GM12878 (cell line): ENCODE measurements around the gene POU3F3. TPM values are rescaled to one million over a fixed set of nuclear protein-coding genes. Genes with fewer than 3 reads are reported as not detected.

ENCODE experiments used
- ATAC-seq: fragments of 200-7000 bp; cut with Tn5 transposase; 3 replicates; pipeline ENCODE4 v1.9.1; 2020; ENCODE audit warnings: mild to moderate bottlenecking, moderate library complexity
- BruUV-seq: library from RNA; stranded (reverse); fragments of 400-500 nt; replicated peaks from 2 replicates; lab custom pipeline; 2021; lab: Mats Ljungman, UMichigan
- CTCF ChIA-PET: fragments of 300-600 bp; sonication (Branson Sonifier 250); formaldehyde crosslinking; extraction: SDS; loops from one replicate; lab custom pipeline; 2021; ENCODE audit warnings: inconsistent platforms; lab: Yijun Ruan, JAX
- POLR2A ChIA-PET: fragments of 350-600 bp; formaldehyde crosslinking; extraction: SDS; loops from one replicate; lab custom pipeline; 2021; ENCODE audit warnings: inconsistent platforms; lab: Charles Lee
- RAD21 ChIA-PET: fragments of 300-600 bp; sonication (Branson Sonifier 250); formaldehyde crosslinking; loops from one replicate; lab custom pipeline; 2023; ENCODE audit warnings: antibody characterized with exemption; ENCODE audit not compliant: unreplicated experiment; lab: Charles Lee
- SMC1A ChIA-PET: fragments of 300-600 bp; sonication (Branson Sonifier 250); formaldehyde crosslinking; loops from one replicate; lab custom pipeline; 2023; ENCODE audit not compliant: unreplicated experiment, uncharacterized antibody; lab: Charles Lee
- DNase-seq: peaks from one replicate; pipeline ENCODE4 v3.0.0-alpha.2; 2011; ENCODE audit warnings: low read depth, low spot score
- FAIRE-seq: peaks from 3 replicates; lab custom pipeline; 2011; peaks lifted over from hg19 to GRCh38; lab: Jason Lieb, UNC
- H2AFZ ChIP-seq: 2 replicates; pipeline ENCODE4 v1.6.0; 2011; ENCODE audit warnings: low read depth, low read length, control low read depth; ENCODE audit not compliant: control insufficient read depth
- H3K27ac ChIP-seq: 2 replicates; pipeline ENCODE4 v1.5.1; 2011; ENCODE audit warnings: control low read depth; ENCODE audit not compliant: control insufficient read depth, insufficient read depth
- H3K27me3 ChIP-seq, 2 experiments: replicated peaks in 1 of 2; 2 replicates each; pipeline versions ENCODE4 v1.6.0 to v1.6.1; 2011; ENCODE audit warnings: low read length in 1 of 2; ENCODE audit not compliant: control insufficient read depth in 2 of 2, insufficient read depth in 2 of 2
- H3K36me3 ChIP-seq, 2 experiments: 2 replicates each; pipeline ENCODE4 v1.5.1; 2011; ENCODE audit warnings: low read length in 1 of 2; ENCODE audit not compliant: control insufficient read depth in 2 of 2, insufficient read depth in 2 of 2
- H3K4me1 ChIP-seq: 2 replicates; pipeline ENCODE4 v1.6.1; 2011; ENCODE audit warnings: mild to moderate bottlenecking, low read length, moderate library complexity, mixed read lengths; ENCODE audit not compliant: control insufficient read depth, insufficient read depth
- H3K4me2 ChIP-seq: 2 replicates; pipeline ENCODE4 v1.6.0; 2011; ENCODE audit warnings: control low read depth; ENCODE audit not compliant: control insufficient read depth, insufficient read depth
- H3K4me3 ChIP-seq: fragments of 200-600 bp; sonication (generic); 2 replicates; pipeline ENCODE4 v1.5.1; 2016
- H3K79me2 ChIP-seq: 2 replicates; pipeline ENCODE4 v1.6.0; 2011; ENCODE audit warnings: low read length; ENCODE audit not compliant: control insufficient read depth, insufficient read depth
- H3K9ac ChIP-seq: 2 replicates; pipeline ENCODE4 v1.8.0; 2011; ENCODE audit warnings: low read length, control low read depth, mixed read lengths; ENCODE audit not compliant: control insufficient read depth, insufficient read depth
- H3K9me3 ChIP-seq: replicated peaks from 3 replicates; pipeline ENCODE4 v1.5.1; 2011; ENCODE audit warnings: mild to moderate bottlenecking, low read length; ENCODE audit not compliant: control insufficient read depth, insufficient read depth
- H4K20me1 ChIP-seq: 2 replicates; pipeline ENCODE4 v1.6.0; 2011; ENCODE audit not compliant: control insufficient read depth, insufficient read depth
- BACH1 ChIP-seq: fragments of 450-650 bp; IDR thresholded peaks from 2 replicates; pipeline ENCODE4 v1.6.1; 2017; ENCODE audit warnings: mild to moderate bottlenecking, borderline replicate concordance
- CBX5 ChIP-seq: sonication (generic); IDR thresholded peaks from 2 replicates; pipeline ENCODE4 v1.6.1; 2016; ENCODE audit warnings: low read depth, moderate library complexity, mild to moderate bottlenecking, inconsistent platforms
- CEBPB ChIP-seq, 2 experiments: fragments of 150-350 bp in 1 of 2; IDR thresholded peaks; 2 replicates each; pipeline ENCODE4 v1.6.1; 2012 to 2014; ENCODE audit warnings: low read depth in 2 of 2, low read length in 2 of 2, borderline replicate concordance in 1 of 2, inconsistent platforms in 1 of 2
- CTCF ChIP-seq, 3 experiments: IDR thresholded peaks in 2 of 3; conservative IDR thresholded peaks in 1 of 3; 2 replicates each; pipeline ENCODE4 v1.5.1; 2011; ENCODE audit warnings: low read depth in 3 of 3, low read length in 3 of 3, mild to moderate bottlenecking in 3 of 3, control low read depth in 2 of 3, moderate library complexity in 2 of 3, inconsistent platforms in 1 of 3, mixed read lengths in 1 of 3; ENCODE audit not compliant: control insufficient read depth in 2 of 3, insufficient read depth in 1 of 3; ENCODE audit errors: extremely low read depth in 1 of 3
- EGR1 ChIP-seq, 2 experiments: IDR thresholded peaks; 1 replicate in 1 of 2; 2 replicates in 1 of 2; pipeline ENCODE4 v1.6.1; 2011 to 2012; ENCODE audit warnings: low read depth in 2 of 2, low read length in 2 of 2, borderline replicate concordance in 1 of 2, mild to moderate bottlenecking in 1 of 2, moderate library complexity in 1 of 2
- ETV6 ChIP-seq, 2 experiments: fragments of 450-650 bp in 1 of 2; IDR thresholded peaks in 1 of 2; conservative IDR thresholded peaks in 1 of 2; 2 replicates each; pipeline ENCODE4 v1.6.1; 2014; ENCODE audit warnings: antibody characterized with exemption in 1 of 2, borderline replicate concordance in 1 of 2, low read depth in 1 of 2, mild to moderate bottlenecking in 1 of 2, moderate library complexity in 1 of 2
- JUND ChIP-seq: IDR thresholded peaks from 2 replicates; pipeline ENCODE4 v1.6.1; 2012; ENCODE audit warnings: low read depth, mild to moderate bottlenecking, low read length, improper control_type of control experiment, moderate library complexity
- MAX ChIP-seq: IDR thresholded peaks from 2 replicates; pipeline ENCODE4 v1.6.1; 2012; ENCODE audit warnings: low read depth, low read length, improper control_type of control experiment
- PAX8 ChIP-seq: fragments of 450-650 bp; IDR thresholded peaks from 2 replicates; pipeline ENCODE4 v1.6.1; 2017; ENCODE audit warnings: mild to moderate bottlenecking, moderate library complexity
- POLR2AphosphoS5 ChIP-seq: IDR thresholded peaks from 2 replicates; pipeline ENCODE4 v1.6.1; 2011; ENCODE audit warnings: mild to moderate bottlenecking, low read length, inconsistent platforms
- RB1 ChIP-seq: fragments of 450-650 bp; formaldehyde crosslinking; IDR thresholded peaks from 2 replicates; pipeline ENCODE4 v1.6.1; 2017; ENCODE audit warnings: mild to moderate bottlenecking, borderline replicate concordance
- RELB ChIP-seq: fragments of 450-650 bp; IDR thresholded peaks from 2 replicates; pipeline ENCODE4 v1.6.1; 2017; ENCODE audit warnings: low read depth, mild to moderate bottlenecking, moderate library complexity
- RUNX3 ChIP-seq: IDR thresholded peaks from 2 replicates; pipeline ENCODE4 v1.6.1; 2012; ENCODE audit warnings: low read length, inconsistent platforms
- SMAD1 ChIP-seq: fragments of 450-650 bp; IDR thresholded peaks from 2 replicates; pipeline ENCODE4 v1.6.1; 2018; ENCODE audit warnings: mild to moderate bottlenecking, low read depth; ENCODE audit not compliant: partially characterized antibody
- SMAD5 ChIP-seq: IDR thresholded peaks from 2 replicates; pipeline ENCODE4 v1.6.1; 2016; ENCODE audit warnings: antibody characterized with exemption, low read depth
- TCF7 ChIP-seq: IDR thresholded peaks from 2 replicates; pipeline ENCODE4 v1.6.1; 2014; ENCODE audit warnings: antibody characterized with exemption, borderline replicate concordance
- YY1 ChIP-seq: IDR thresholded peaks from 2 replicates; pipeline ENCODE4 v1.6.1; 2011; ENCODE audit warnings: low read depth, mild to moderate bottlenecking, low read length
- ZBTB4 ChIP-seq: fragments of 450-650 bp; formaldehyde crosslinking; IDR thresholded peaks from 2 replicates; pipeline ENCODE4 v1.4.0; 2022; ENCODE audit warnings: mild to moderate bottlenecking, moderate library complexity
- WGBS: methylation state at CpG from one replicate; pipeline ENCODE4 v1.1.6; 2016; ENCODE audit warnings: low lambda C conversion rate; ENCODE audit not compliant: insufficient replicate concordance, insufficient coverage; ENCODE audit errors: missing lambda C conversion rate; 5-methylcytosine and 5-hydroxymethylcytosine counted together
- in situ Hi-C: fragments of 300-500 bp; cut with MboI; formaldehyde crosslinking; loops from 9 replicates; pipeline ENCODE4 v1.14.3; 2018; ENCODE audit warnings: mixed read lengths
- intact Hi-C: fragments of 100-400 bp; cut with micrococcal nuclease; formaldehyde crosslinking; loops from one replicate; pipeline ENCODE4 v1.14.2; 2022; ENCODE audit not compliant: unreplicated experiment
- polyA plus RNA-seq, 11 experiments: library from polyadenylated mRNA; depleted of rRNA in 4 of 11; unstranded in 6 of 11; stranded (reverse) in 5 of 11; fragments of >200 nt; fragmentation: Nextera tagmentation in 4 of 11; fragmentation: Illumina TruSeq in 1 of 11; extraction: Ambion mirVana in 4 of 11; extraction: Trizol in 1 of 11; gene quantifications; 1 replicate in 1 of 11; 2 replicates in 10 of 11; pipeline versions ENCODE4 v1.2.1 to v1.2.3, GENCODE V29; 2011 to 2016; ENCODE audit warnings: inconsistent platforms in 2 of 11, missing spikeins in 2 of 11, low read depth in 1 of 11
- total RNA-seq, 4 experiments: library from RNA; depleted of rRNA in 3 of 4; stranded (reverse); fragments of >200 nt in 3 of 4; fragmentation: Illumina TruSeq in 1 of 4; extraction: Trizol in 1 of 4; gene quantifications; 2 replicates each; pipeline versions ENCODE4 v1.2.1 to v1.2.3, GENCODE V29; 2013 to 2021

POU3F3 gene
- total and polyA plus RNA-seq, 10 of the 15 experiments (the other 5 are each of a cell fraction or from before 2014, with no cell fraction given): not detected

GRCh38 chr2:104845552-104845931 lies 8.4 kb upstream of the POU3F3 start:
- no peak overlapping the region for H3K4me2 ChIP-seq
- H2AFZ ChIP-seq: no peak overlapping the region
- ChIA-PET RAD21 (no interaction called here), SMC1A (interaction anchor here (1.0 kb wide), 1 partner anchor 1684 kb away, joined by 3 read pairs; no protein-coding TSS in a partner anchor), POLR2A (interaction anchor here (0.6 kb wide), 1 partner anchor 346 kb away, joined by 3 read pairs; no protein-coding TSS in a partner anchor), CTCF (no interaction called here)
- H3K9me3 ChIP-seq: no peaks in the 10 kb centered on the region; the same call in 2 of the 3 replicates
- BruUV-seq: no TSS peak
- intact Hi-C loops: loop anchor here (5.0 kb wide), 1 partner anchor 813 kb away; no protein-coding TSS in a partner anchor
- no peaks in the 10 kb centered on the region for H4K20me1 ChIP-seq
- TF ChIP-seq TCF7: no peak
- no peak for TF ChIP-seq POLR2AphosphoS5
- no peak for TF ChIP-seq CBX5
- TF ChIP-seq ETV6 (conservative IDR thresholded peaks at IDR 0.05 in 1 of 2, IDR thresholded peaks at IDR 0.05 in 1 of 2; ENCODE audit: borderline replicate concordance in 1 of 2, low read depth in 1 of 2): no peak
- TF ChIP-seq PAX8: no peak
- no peak for TF ChIP-seq RB1
- TF ChIP-seq MAX: no peak
- TF ChIP-seq CEBPB (IDR thresholded peaks at IDR 0.05; ENCODE audit: borderline replicate concordance in 1 of 2, low read depth in 2 of 2, low read length in 2 of 2): no peak
- TF ChIP-seq CTCF (IDR thresholded peaks at IDR 0.05 in 2 of 3, conservative IDR thresholded peaks at IDR 0.05 in 1 of 3; ENCODE audit: control insufficient read depth in 2 of 3, extremely low read depth in 1 of 3, insufficient read depth in 1 of 3, low read depth in 3 of 3, low read length in 3 of 3): no peak
- no peak for TF ChIP-seq SMAD1
- no peak for TF ChIP-seq EGR1 (IDR thresholded peaks at IDR 0.05; ENCODE audit: borderline replicate concordance in 1 of 2, low read depth in 2 of 2, low read length in 2 of 2)
- no peak for TF ChIP-seq YY1
- TF ChIP-seq ZBTB4: no peak
- TF ChIP-seq JUND: no peak
- TF ChIP-seq RELB: no peak
- no peak for TF ChIP-seq BACH1
- no peak for TF ChIP-seq RUNX3
- no peak for TF ChIP-seq SMAD5
- H3K9ac ChIP-seq: no peak overlapping the region
- FAIRE-seq: no peak
- 19% methylated on average over 13 of the region's 13 CpGs for WGBS
- in situ Hi-C loops: no loop called here
- no peak for ATAC-seq
- peaks cover 12 to 26% of the 10 kb centered on the region in 2 experiments for H3K27me3 ChIP-seq
- H3K27ac ChIP-seq: no peak overlapping the region
- H3K36me3 ChIP-seq: no peaks in the 10 kb centered on the region
- no peaks in the 10 kb centered on the region for H3K79me2 ChIP-seq
- no peak overlapping the region for H3K4me3 ChIP-seq
- no peaks in the 10 kb centered on the region for H3K4me1 ChIP-seq
- no peak for DNase-seq
